B cell (primary cell): ENCODE data around the gene RASSF3. TPM values are rescaled to one million over a fixed set of nuclear protein-coding genes. Genes with fewer than 3 reads are reported as not detected.

Experiments
- ATAC-seq: fragments of 200-7000 bp; cut with Tn5 transposase; one replicate; pipeline ENCODE4 v1.10.0; 2021; ENCODE audit warnings: low read depth, mild to moderate bottlenecking, moderate number of reproducible peaks, moderate library complexity
- CTCF ChIA-PET: fragments of 350-600 bp; sonication (Branson Sonifier 250); formaldehyde crosslinking; loops from one replicate; lab custom pipeline; 2021; ENCODE audit warnings: antibody characterized with exemption, inconsistent platforms; lab: Charles Lee
- POLR2A ChIA-PET: fragments of 350-600 bp; sonication (Branson Sonifier 250); formaldehyde crosslinking; loops from one replicate; lab custom pipeline; 2021; ENCODE audit warnings: antibody characterized with exemption; lab: Charles Lee
- DNase-seq: peaks from one replicate; pipeline ENCODE4 v3.0.0; 2013
- H2AFZ ChIP-seq: 2 replicates; pipeline ENCODE4 v1.6.1; 2012; ENCODE audit warnings: mild to moderate bottlenecking, low read depth, low read length; ENCODE audit not compliant: insufficient read depth, poor library complexity, severe bottlenecking
- H3K27ac ChIP-seq, 2 donors: 1 replicate in 1 of 2; 2 replicates in 1 of 2; pipeline ENCODE4 v1.5.1; 2012 to 2013; ENCODE audit warnings: low read length in 2 of 2, mild to moderate bottlenecking in 2 of 2, moderate library complexity in 1 of 2
- H3K27me3 ChIP-seq, 4 experiments: fragments of 200-600 bp in 1 of 4; sonication (generic) in 1 of 4; replicated peaks in 1 of 4; 1 replicate in 2 of 4; 2 replicates in 2 of 4; pipeline versions ENCODE4 v1.6.1 to v1.7.0; 2013 to 2016; ENCODE audit warnings: low read length in 3 of 4, mild to moderate bottlenecking in 2 of 4, mixed read lengths in 1 of 4, moderate library complexity in 1 of 4; ENCODE audit not compliant: insufficient read depth in 4 of 4, control insufficient read depth in 3 of 4; ENCODE audit errors: control extremely low read depth in 1 of 4
- H3K36me3 ChIP-seq, 2 experiments: replicated peaks in 1 of 2; 1 replicate in 1 of 2; 2 replicates in 1 of 2; pipeline versions ENCODE4 v1.6.1 to v1.7.1; 2013; ENCODE audit warnings: low read length in 1 of 2; ENCODE audit not compliant: insufficient read depth in 2 of 2, control insufficient read depth in 1 of 2; ENCODE audit errors: control extremely low read depth in 1 of 2, extremely low read depth in 1 of 2
- H3K4me1 ChIP-seq, 2 donors: fragments of 200-600 bp in 1 of 2; sonication (generic) in 1 of 2; 1 replicate in 1 of 2; 2 replicates in 1 of 2; pipeline versions ENCODE4 v1.5.1 to v1.6.1; 2013 to 2017; ENCODE audit warnings: low read length in 2 of 2; ENCODE audit not compliant: control insufficient read depth in 2 of 2, insufficient read depth in 2 of 2
- H3K4me2 ChIP-seq: replicated peaks from 2 replicates; pipeline ENCODE3; 2012; ENCODE audit warnings: mild to moderate bottlenecking, low read depth, low read length; ENCODE audit not compliant: poor library complexity, severe bottlenecking
- H3K4me3 ChIP-seq, 5 experiments: fragments of 200-600 bp in 1 of 5; sonication (generic) in 1 of 5; 1 replicate in 3 of 5; 2 replicates in 2 of 5; pipeline versions ENCODE4 v1.5.1 to v1.7.0; 2011 to 2016; ENCODE audit warnings: low read length in 4 of 5, mild to moderate bottlenecking in 4 of 5, low read depth in 2 of 5, control low read depth in 1 of 5, moderate library complexity in 1 of 5; ENCODE audit not compliant: insufficient read depth in 1 of 5; ENCODE audit errors: control extremely low read depth in 1 of 5, extremely low read depth in 1 of 5
- H3K79me2 ChIP-seq: fragments of 200-600 bp; sonication (generic); one replicate; pipeline ENCODE4 v1.6.0; 2016; ENCODE audit warnings: low read length; ENCODE audit not compliant: control insufficient read depth, insufficient read depth
- H3K9ac ChIP-seq: fragments of 200-600 bp; sonication (generic); 2 replicates; pipeline ENCODE4 v1.6.1; 2017; ENCODE audit warnings: mild to moderate bottlenecking, low read length, moderate library complexity
- H3K9me3 ChIP-seq, 3 donors: one replicate each; pipeline versions ENCODE4 v1.6.1 to v1.7.1; 2013; ENCODE audit warnings: low read length in 2 of 3; ENCODE audit not compliant: control insufficient read depth in 2 of 3, insufficient read depth in 1 of 3; ENCODE audit errors: control extremely low read depth in 1 of 3
- H4K20me1 ChIP-seq: 2 replicates; pipeline ENCODE4 v1.6.0; 2012; ENCODE audit warnings: mild to moderate bottlenecking, low read length; ENCODE audit not compliant: insufficient read depth, control insufficient read depth, poor library complexity, severe bottlenecking
- H3K27ac Mint-ChIP-seq: one replicate; pipeline ENCODE4 v1.8.0; 2021; ENCODE audit warnings: mixed read lengths
- H3K27me3 Mint-ChIP-seq: one replicate; pipeline ENCODE4 v1.8.0; 2021; ENCODE audit warnings: mixed read lengths
- H3K4me1 Mint-ChIP-seq: one replicate; pipeline ENCODE4 v1.8.0; 2021; ENCODE audit warnings: mixed read lengths
- H3K4me3 Mint-ChIP-seq: one replicate; pipeline ENCODE4 v1.8.0; 2021; ENCODE audit warnings: mixed read lengths
- H3K9me3 Mint-ChIP-seq: one replicate; pipeline ENCODE4 v1.8.0; 2022; ENCODE audit warnings: mixed read lengths; ENCODE audit not compliant: insufficient read depth
- CTCF ChIP-seq: fragments of 200-600 bp; IDR thresholded peaks from one replicate; pipeline ENCODE4 v1.8.0; 2022; ENCODE audit warnings: antibody characterized with exemption, mild to moderate bottlenecking
- EZH2 ChIP-seq: IDR thresholded peaks from 2 replicates; pipeline ENCODE4 v1.6.1; 2012; ENCODE audit warnings: borderline replicate concordance, low read depth, mild to moderate bottlenecking, moderate library complexity, low read length; ENCODE audit not compliant: insufficient read depth, poor library complexity, severe bottlenecking
- WGBS: methylation state at CpG from one replicate; pipeline ENCODE4 v1.1.5; 2013; ENCODE audit warnings: missing lambda C conversion rate; ENCODE audit not compliant: insufficient coverage; 5-methylcytosine and 5-hydroxymethylcytosine counted together
- intact Hi-C: fragments of 100-400 bp; cut with micrococcal nuclease; formaldehyde crosslinking; loops from one replicate; pipeline ENCODE4 v1.10.0; 2022
- polyA plus RNA-seq: library from polyadenylated mRNA; depleted of rRNA; stranded (reverse); fragments of >200 nt; gene quantifications from 2 replicates; pipeline ENCODE4 v1.2.3, GENCODE V29; 2012
- total RNA-seq, 2 donors: library from RNA; stranded (reverse); fragments of 120-200 nt in 1 of 2; gene quantifications; 1 replicate in 1 of 2; 2 replicates in 1 of 2; pipeline versions ENCODE4 v1.2.3 to v1.2.4, GENCODE V29; 2013 to 2022

Gene RASSF3
- total and polyA plus RNA-seq, 2 donors (not counting 1 experiment from before 2014, with no cell fraction given), result 25.8 to 104 TPM

DNA sequence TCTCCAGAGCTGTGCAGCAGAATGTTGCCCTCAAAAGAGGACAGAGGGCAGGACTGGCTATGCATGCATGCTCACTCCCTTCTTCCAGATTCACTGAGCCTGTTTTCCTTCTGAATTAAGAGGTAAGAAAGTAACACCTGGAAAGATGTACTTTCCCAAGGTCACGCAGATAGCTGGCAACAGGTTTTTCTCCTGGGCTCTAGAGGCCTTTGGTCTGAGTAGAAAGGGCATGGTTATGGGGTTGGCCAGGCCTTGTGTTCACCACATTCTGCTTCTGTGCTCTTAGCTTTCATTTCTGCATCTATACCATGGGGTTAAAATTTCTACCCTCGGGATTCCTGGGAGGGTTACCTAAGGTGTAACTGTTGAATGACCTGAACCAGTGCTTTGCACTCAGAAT, 57.5 kb downstream of the RASSF3 start:
- Mint-ChIP-seq H3K27ac (peak overlapping the region; percentile 72), H3K4me3 (peak overlapping the region; percentile 59), H3K9me3 (no peaks in the 10 kb centered on the region), H3K4me1 (peaks cover 85% of the 10 kb centered on the region), H3K27me3 (no peaks in the 10 kb centered on the region)
- CTCF ChIA-PET, result interaction anchor here (1.2 to 4.0 kb wide), 3 partner anchors 12 to 42 kb away, joined by 3 to 19 read pairs (median 6); no protein-coding TSS in a partner anchor
- peak overlapping the region; percentile 56 to 87 for H3K27ac ChIP-seq
- no peaks in the 10 kb centered on the region for H3K36me3 ChIP-seq
- peak overlapping the region; percentile 56 for H3K4me2 ChIP-seq
- WGBS, result 86% methylated on average over 1 of the region's 2 CpGs
- H3K79me2 ChIP-seq, result peaks cover 90% of the 10 kb centered on the region
- no peaks in the 10 kb centered on the region for H3K27me3 ChIP-seq
- H3K4me1 ChIP-seq, result peaks cover 78 to 80% of the 10 kb centered on the region in 2 donors
- no peak overlapping the region for H3K9ac ChIP-seq
- ATAC-seq (no peak), DNase-seq (no peak)
- POLR2A ChIA-PET, result interaction anchor here (0.6 to 1.6 kb wide), 5 partner anchors 11 to 1567 kb away, joined by 3 to 7 read pairs (median 4); no protein-coding TSS in a partner anchor
- TF ChIP-seq CTCF, result no peak
- no peak for TF ChIP-seq EZH2
- no peak overlapping the region for H3K4me3 ChIP-seq
- H4K20me1 ChIP-seq, result peaks cover 17% of the 10 kb centered on the region
- H2AFZ ChIP-seq, result no peak overlapping the region
- intact Hi-C loops, result loop anchor here (2.0 to 5.0 kb wide), 2 partner anchors 40 to 59 kb away; no protein-coding TSS in a partner anchor
- H3K9me3 ChIP-seq, result no peaks in the 10 kb centered on the region

GRCh38 chr12:64669270-64669842, 59.1 kb downstream of the RASSF3 start:
- H3K4me1 Mint-ChIP-seq, result peaks cover 91% of the 10 kb centered on the region
- no peaks in the 10 kb centered on the region for H3K9me3 ChIP-seq
- H3K4me3 ChIP-seq, result peak overlapping the region; percentile 31 to 62 (median 52)
- no peaks in the 10 kb centered on the region for H3K27me3 ChIP-seq
- H3K4me3 Mint-ChIP-seq, result peak overlapping the region; percentile 89
- H3K4me1 ChIP-seq, result peaks cover 93 to 94% of the 10 kb centered on the region in 2 donors
- H4K20me1 ChIP-seq, result peaks cover 17% of the 10 kb centered on the region
- intact Hi-C loops, result loop anchor here (1.0 to 5.0 kb wide), 3 partner anchors 8 to 61 kb away; no protein-coding TSS in a partner anchor
- H3K79me2 ChIP-seq, result peaks cover 91% of the 10 kb centered on the region
- no peak for TF ChIP-seq EZH2
- TF ChIP-seq CTCF, result no peak
- ATAC-seq (peak; percentile 73), DNase-seq (peak; percentile 67)
- H3K36me3 ChIP-seq, result no peaks in the 10 kb centered on the region
- H3K9ac ChIP-seq, result peak overlapping the region; percentile 67
- H3K27me3 Mint-ChIP-seq, result no peaks in the 10 kb centered on the region
- peak overlapping the region; percentile 30 for H2AFZ ChIP-seq
- no peaks in the 10 kb centered on the region for H3K9me3 Mint-ChIP-seq
- peak overlapping the region; percentile 78 to 87 for H3K27ac ChIP-seq
- CTCF ChIA-PET, result interaction anchor here (0.6 to 4.0 kb wide), 15 partner anchors 9 to 127 kb away, joined by 3 to 19 read pairs (median 4); partner anchors contain the start of gene RASSF3
- H3K4me2 ChIP-seq, result peak overlapping the region; percentile 83
- H3K27ac Mint-ChIP-seq, result peak overlapping the region; percentile 83
- 0% methylated on average over 5 of the region's 10 CpGs for WGBS
- POLR2A ChIA-PET, result interaction anchor here (0.5 to 2.2 kb wide), 8 partner anchors 9 to 60 kb away, joined by 3 to 14 read pairs (median 5); no protein-coding TSS in a partner anchor
